Measurements from ENCODE around the gene ZNF526.
A peak's percentile ranks its signal among the peaks of the same experiment; 100 is the strongest.

Gene ZNF526

GRCh38 chr19:42175952-42176648, 44.0 kb upstream of the ZNF526 start:
- H3K4me3 ChIP-seq, result peak overlapping the region; percentile 67
- H3K27ac ChIP-seq, result no peak overlapping the region
- TF ChIP-seq CTCF (IDR thresholded peaks at IDR 0.05), result no peak
- no peak for DNase-seq (ENCODE audit: low spot score)

DNA sequence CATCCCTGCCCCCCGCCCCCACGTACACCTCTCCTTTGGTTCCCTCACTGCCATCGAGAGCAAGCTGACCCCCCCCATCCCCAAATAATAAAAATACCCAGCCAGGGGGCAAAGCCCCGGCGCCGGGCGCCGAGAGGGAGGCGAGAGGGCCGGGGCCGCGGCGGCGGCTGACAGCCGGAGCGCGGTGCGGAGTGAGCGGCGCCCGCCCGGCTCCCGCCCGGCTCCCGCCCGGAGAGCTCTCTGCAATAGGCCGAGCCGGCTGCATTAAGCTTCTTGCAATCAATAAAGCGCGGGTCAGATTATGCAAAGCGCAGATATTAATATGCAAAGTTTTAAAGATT, 43.5 kb upstream of the ZNF526 start:
- Histone ChIP-seq H3K27ac (no peak overlapping the region), H3K4me3 (peak overlapping the region; percentile 67)
- no peak for TF ChIP-seq CTCF (IDR thresholded peaks at IDR 0.05)
- DNase-seq (ENCODE audit: low spot score), result no peak

- Histone ChIP-seq H3K27ac (no peak overlapping the region), H3K4me3 (peak overlapping the region; percentile 67)
- DNase-seq (ENCODE audit: low spot score), result peak; percentile 79
- peak; percentile 51 for TF ChIP-seq CTCF (IDR thresholded peaks at IDR 0.05)
Measured at GRCh38 chr19:42176990-42177685, 43.0 kb upstream of the ZNF526 start.

- Histone ChIP-seq H3K4me3 (no peak overlapping the region), H3K27ac (no peak overlapping the region)
- no peak for DNase-seq (ENCODE audit: low spot score)
- no peak for TF ChIP-seq CTCF (IDR thresholded peaks at IDR 0.05)
Measured at GRCh38 chr19:42177686-42178019, 42.5 kb upstream of the ZNF526 start.

GRCh38 chr19:42178791-42179674, 41.1 kb upstream of the ZNF526 start:
- no peak for TF ChIP-seq CTCF (IDR thresholded peaks at IDR 0.05)
- no peak overlapping the region for H3K4me3 ChIP-seq
- DNase-seq (ENCODE audit: low spot score), result no peak
- H3K27ac ChIP-seq, result no peak overlapping the region

DNA sequence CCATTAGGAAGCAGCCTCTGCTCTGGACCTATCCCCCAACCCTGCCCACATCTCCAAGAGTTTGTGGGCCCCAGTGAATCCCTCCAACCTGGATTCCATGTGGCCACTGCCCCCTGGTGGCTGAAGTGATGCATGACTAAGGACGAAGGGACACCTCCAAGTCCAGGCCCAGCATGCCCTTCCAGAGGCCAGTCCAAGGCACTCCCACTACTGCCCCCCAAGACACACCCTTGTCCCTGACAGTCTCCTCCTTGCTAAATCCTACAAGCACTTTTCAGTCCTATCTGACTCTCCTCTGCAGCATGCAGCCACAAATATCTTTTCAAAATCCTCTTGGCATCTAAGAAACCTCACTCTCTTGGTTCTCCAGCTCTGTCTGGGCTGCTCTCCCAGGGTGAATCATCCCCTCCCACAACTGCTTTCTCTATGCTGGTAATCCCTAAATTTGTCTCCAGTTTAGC, 35.7 kb upstream of the ZNF526 start:
- peak; percentile 82 for DNase-seq (ENCODE audit: low spot score)
- TF ChIP-seq CTCF (IDR thresholded peaks at IDR 0.05), result peak; percentile 77
- H3K27ac ChIP-seq, result no peak overlapping the region
- no peak overlapping the region for H3K4me3 ChIP-seq
